Gastrocnemius medialis (tissue), 4 donors: ENCODE measurements around the gene ANKLE1. TPM values are rescaled to one million over a fixed set of nuclear protein-coding genes. Genes with fewer than 3 reads are reported as not detected.
"Not testable (repeated sequence)": the region's sequence is repeated elsewhere in the genome, so short reads cannot be mapped to it uniquely, and the experiment has no call there.

Experiments used
- ATAC-seq, 2 donors: fragments of 150-250 bp; one replicate each; pipeline ENCODE4 v1.9.1; 2016
- DNase-seq, 2 donors: peaks; one replicate each; pipeline ENCODE4 v3.0.0-alpha.2; 2019
- H3K27ac ChIP-seq, 4 donors: fragments of 200-600 bp; sonication (generic); 1 replicate in 1 of 4; 2 replicates in 3 of 4; pipeline ENCODE4 v1.5.1; 2016 to 2018; ENCODE audit warnings: mild to moderate bottlenecking in 2 of 4, moderate library complexity in 1 of 4
- H3K27me3 ChIP-seq, 3 donors: fragments of 200-600 bp; sonication (generic) in 2 of 3; 1 replicate in 1 of 3; 2 replicates in 2 of 3; pipeline versions ENCODE4 v1.5.1 to v1.6.0; 2016 to 2019; ENCODE audit warnings: mild to moderate bottlenecking in 1 of 3, moderate library complexity in 1 of 3
- H3K36me3 ChIP-seq, 2 donors: fragments of 200-600 bp; sonication (generic) in 1 of 2; one replicate each; pipeline ENCODE4 v1.5.1; 2017 to 2018
- H3K4me1 ChIP-seq, 2 donors: fragments of 200-600 bp; sonication (generic) in 1 of 2; one replicate each; pipeline ENCODE4 v1.5.1; 2016 to 2017; ENCODE audit warnings: mild to moderate bottlenecking in 2 of 2
- H3K4me3 ChIP-seq, 4 donors: fragments of 200-600 bp; sonication (generic) in 3 of 4; 1 replicate in 1 of 4; 2 replicates in 3 of 4; pipeline ENCODE4 v1.5.1; 2016 to 2019; ENCODE audit warnings: mild to moderate bottlenecking in 2 of 4
- H3K9me3 ChIP-seq, 3 donors: fragments of 200-600 bp; sonication (generic) in 2 of 3; 1 replicate in 1 of 3; 2 replicates in 2 of 3; pipeline ENCODE4 v1.5.1; 2016 to 2019
- CTCF ChIP-seq, 5 experiments: fragments of 450-650 bp in 3 of 5; fragments of 200-600 bp in 2 of 5; sonication (generic) in 2 of 5; IDR thresholded peaks in 4 of 5; conservative IDR thresholded peaks in 1 of 5; 1 replicate in 4 of 5; 2 replicates in 1 of 5; pipeline ENCODE4 v1.5.1; 2016 to 2019; ENCODE audit warnings: antibody characterized with exemption in 5 of 5, mild to moderate bottlenecking in 3 of 5, moderate library complexity in 3 of 5
- POLR2A ChIP-seq, 2 donors: fragments of 450-650 bp; IDR thresholded peaks; one replicate each; pipeline ENCODE4 v1.6.1; 2017; ENCODE audit warnings: antibody characterized with exemption in 2 of 2, mild to moderate bottlenecking in 2 of 2, moderate library complexity in 2 of 2
- in situ Hi-C, 4 donors: fragments of 200-750 bp; cut with MboI; loops; one replicate each; pipeline versions ENCODE4 v1.15.0 to v1.8.0; 2017; ENCODE audit warnings: low sequenced_read_pairs in 4 of 4
- intact Hi-C: fragments of 100-400 bp; cut with DNase I; formaldehyde crosslinking; loops from one replicate; pipeline ENCODE4 v1.15.1; 2023; ENCODE audit warnings: low total_unique reads
- total RNA-seq, 4 donors: library from RNA; depleted of rRNA; stranded (reverse); fragments of >200 nt; gene quantifications; one replicate each; pipeline versions ENCODE4 v1.1.0 to v1.2.3, GENCODE V29; 2016

Gene ANKLE1
- total RNA-seq, 4 donors from 2014 or later, result 0.11 to 1.4 TPM; not detected in 2

GRCh38 chr19:17293605-17294004 is 11.9 kb downstream of the ANKLE1 start:
- H3K4me1 ChIP-seq, result peaks cover 0 to 11% of the 10 kb centered on the region in 2 donors
- intact Hi-C loops (no loop called here), in situ Hi-C loops (loop anchor here in 1 of 4 donors (25.0 kb wide), 1 partner anchor 531 kb away; no protein-coding TSS in a partner anchor)
- no peak for DNase-seq
- no peak overlapping the region for H3K4me3 ChIP-seq
- no peak for TF ChIP-seq CTCF (IDR thresholded peaks at IDR 0.05 in 4 of 5, conservative IDR thresholded peaks at IDR 0.05 in 1 of 5)
- no peak for TF ChIP-seq POLR2A (IDR thresholded peaks at IDR 0.05)
- no peaks in the 10 kb centered on the region for H3K36me3 ChIP-seq
- H3K9me3 ChIP-seq, result no peaks in the 10 kb centered on the region
- ATAC-seq, result no peak
- H3K27me3 ChIP-seq, result no peaks in the 10 kb centered on the region
- H3K27ac ChIP-seq, result no peak overlapping the region

GRCh38 chr19:17294051-17294891 is 12.6 kb downstream of the ANKLE1 start:
- Histone ChIP-seq H3K4me1 (peaks cover 0 to 11% of the 10 kb centered on the region in 2 donors), H3K27me3 (no peaks in the 10 kb centered on the region), H3K27ac (no peak overlapping the region), H3K4me3 (no peak overlapping the region), H3K9me3 (no peaks in the 10 kb centered on the region), H3K36me3 (no peaks in the 10 kb centered on the region)
- no peak for DNase-seq
- in situ Hi-C loops (loop anchor here in 1 of 4 donors (25.0 kb wide), 1 partner anchor 532 kb away; no protein-coding TSS in a partner anchor), intact Hi-C loops (no loop called here)
- ATAC-seq, result no peak
- TF ChIP-seq CTCF (IDR thresholded peaks at IDR 0.05 in 4 of 5, conservative IDR thresholded peaks at IDR 0.05 in 1 of 5), result no peak
- no peak for TF ChIP-seq POLR2A (IDR thresholded peaks at IDR 0.05)

GRCh38 chr19:17295551-17295950 is 13.8 kb downstream of the ANKLE1 start:
- intact Hi-C loops, ATAC-seq: not testable (repeated sequence)
- in situ Hi-C loops, result loop anchor here in 1 of 4 donors (25.0 kb wide), 1 partner anchor 533 kb away; no protein-coding TSS in a partner anchor

GRCh38 chr19:17296273-17296672 is 14.6 kb downstream of the ANKLE1 start:
- Histone ChIP-seq H3K36me3 (no peaks in the 10 kb centered on the region), H3K9me3 (no peaks in the 10 kb centered on the region), H3K4me3 (no peak overlapping the region), H3K27me3 (no peaks in the 10 kb centered on the region), H3K27ac (no peak overlapping the region), H3K4me1 (no peaks in the 10 kb centered on the region)
- intact Hi-C loops, result no loop called here
- TF ChIP-seq CTCF (IDR thresholded peaks at IDR 0.05 in 4 of 5, conservative IDR thresholded peaks at IDR 0.05 in 1 of 5) (no peak), POLR2A (IDR thresholded peaks at IDR 0.05) (no peak)
- DNase-seq, result no peak
- in situ Hi-C loops, result loop anchor here in 1 of 4 donors (25.0 kb wide), 1 partner anchor 534 kb away; no protein-coding TSS in a partner anchor
- no peak for ATAC-seq

More at GRCh38 chr19:17295551-17295950, 13.8 kb downstream of the ANKLE1 start:
- not testable (repeated sequence) for H3K9me3 ChIP-seq, H3K4me1 ChIP-seq, H3K27me3 ChIP-seq, H3K4me3 ChIP-seq, H3K27ac ChIP-seq, H3K36me3 ChIP-seq, DNase-seq

- H3K27ac ChIP-seq, result no peak overlapping the region
- TF ChIP-seq POLR2A (IDR thresholded peaks at IDR 0.05) (no peak), CTCF (IDR thresholded peaks at IDR 0.05 in 4 of 5, conservative IDR thresholded peaks at IDR 0.05 in 1 of 5) (no peak)
- no peaks in the 10 kb centered on the region for H3K36me3 ChIP-seq
- intact Hi-C loops (no loop called here), in situ Hi-C loops (loop anchor here in 1 of 4 donors (25.0 kb wide), 1 partner anchor 535 kb away; no protein-coding TSS in a partner anchor)
- no peak overlapping the region for H3K4me3 ChIP-seq
- no peaks in the 10 kb centered on the region for H3K27me3 ChIP-seq
- H3K9me3 ChIP-seq, result no peaks in the 10 kb centered on the region
- no peak for ATAC-seq
- H3K4me1 ChIP-seq, result peaks cover 0 to 1% of the 10 kb centered on the region in 2 donors
- DNase-seq, result no peak
Observed at GRCh38 chr19:17296976-17297375, 15.3 kb downstream of the ANKLE1 start.
